Tracheal epithelial cell (primary cell): ENCODE data around the gene TCEAL8. TPM values are rescaled to one million over a fixed set of nuclear protein-coding genes. Genes with fewer than 3 reads are reported as not detected.

Experiments used
- total RNA-seq: library from RNA; depleted of rRNA; stranded (reverse); fragments of >200 nt; gene quantifications from 2 replicates; pipeline ENCODE4 v1.2.1, GENCODE V29; 2014

The TCEAL8 gene, protein sequence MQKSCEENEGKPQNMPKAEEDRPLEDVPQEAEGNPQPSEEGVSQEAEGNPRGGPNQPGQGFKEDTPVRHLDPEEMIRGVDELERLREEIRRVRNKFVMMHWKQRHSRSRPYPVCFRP
- 61.7 and 84.8 TPM in 2 replicates for total RNA-seq

DNA sequence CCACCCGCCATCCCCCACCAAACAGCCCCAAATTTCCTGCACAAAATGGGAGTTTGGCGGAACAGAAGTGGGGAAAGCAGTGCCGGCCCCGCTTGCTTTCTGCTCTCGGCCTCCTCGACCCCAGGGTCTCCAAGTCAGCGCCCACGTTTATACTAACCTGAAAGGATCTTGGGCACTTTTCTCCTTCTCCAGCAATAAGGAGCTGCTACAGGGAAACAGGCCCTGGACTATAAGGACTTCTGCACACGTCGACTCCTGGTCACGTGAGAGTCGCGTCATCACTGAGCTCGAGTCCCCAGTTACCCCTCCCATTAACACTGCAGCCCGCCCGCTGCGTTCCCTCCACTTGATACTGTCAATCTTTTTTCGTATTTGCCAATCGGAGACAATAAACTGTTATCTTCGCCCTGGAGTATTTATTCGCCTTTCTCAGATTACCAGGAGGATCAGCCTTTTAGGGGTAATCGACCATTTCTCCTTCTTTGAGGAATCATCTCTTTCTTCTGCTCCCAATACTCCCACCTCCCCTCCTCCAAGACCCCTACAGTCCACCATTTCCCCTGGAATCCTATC lies at the start of gene TCEAL8:
TCEAL8 (minus strand) TSS at position 235 of the 573 bp plus-strand sequence. CDS start 1,176 bp downstream, outside the sequence.

DNA sequence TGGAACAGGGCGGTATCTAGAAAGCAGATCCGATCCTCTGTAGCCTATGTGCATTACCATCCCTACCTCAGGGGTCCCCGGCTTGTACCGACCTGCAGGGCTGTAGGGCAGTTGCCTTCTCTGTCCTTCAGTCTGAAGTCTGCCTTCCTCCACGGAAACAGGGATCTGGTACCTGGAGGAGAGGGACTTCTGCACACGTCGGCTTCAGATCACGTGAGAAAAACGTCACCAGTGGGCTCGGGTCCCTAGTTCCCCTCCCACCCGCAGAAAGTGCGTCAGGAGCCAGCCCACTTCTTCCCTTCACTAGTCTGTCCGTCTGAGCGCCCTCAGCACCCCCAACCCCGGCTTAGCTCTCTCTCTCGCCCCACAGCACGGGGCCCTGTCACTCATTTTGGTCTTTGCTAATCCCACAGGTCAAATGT lies 21.6 kb upstream of the TCEAL8 start, which contains the start of gene TCEAL5:
TCEAL5 (minus strand) TSS at position 170 of the 422 bp plus-strand sequence. CDS start 2,187 bp downstream, outside the sequence.

DNA sequence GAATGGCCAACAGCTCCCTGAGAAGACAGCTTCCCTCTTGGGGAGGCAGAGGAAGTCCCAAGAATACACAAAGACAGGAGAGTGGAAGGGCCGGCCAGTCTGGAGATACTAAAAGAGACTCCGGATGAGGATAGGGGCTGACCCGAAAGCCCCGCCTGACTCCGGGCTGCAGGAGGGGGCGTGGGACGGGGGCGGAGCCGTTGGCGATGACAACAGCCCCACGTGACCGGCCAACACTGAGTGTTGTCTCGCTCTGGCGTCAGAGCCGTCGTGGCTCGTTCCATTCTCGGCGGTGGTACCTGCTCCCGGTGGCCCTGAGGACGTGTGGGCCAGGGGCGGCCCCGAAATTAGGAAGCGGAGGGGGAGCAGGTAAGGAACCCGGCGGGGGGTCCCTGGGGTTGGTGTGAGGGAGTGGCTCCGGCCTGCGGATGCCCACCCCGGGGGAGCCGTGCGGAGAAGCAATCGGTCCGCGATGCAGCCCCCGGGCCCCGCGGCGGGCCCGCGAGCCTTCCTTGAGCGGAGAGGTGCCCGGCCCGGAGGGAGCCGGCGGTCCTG lies 40.0 kb downstream of the TCEAL8 start, which contains the start of gene BEX4:
BEX4 (plus strand) TSS at position 239 of the 555 bp plus-strand sequence. CDS start 1,046 bp downstream, outside the sequence.

Other genes with a start within 250 kb of the TCEAL8 start
- not detected in 2 replicates for gene BEX1, start 191.0 kb downstream of the TCEAL8 start, total RNA-seq
- gene NXF3, start 162.0 kb downstream of the TCEAL8 start, total RNA-seq = not detected in 2 replicates
- gene BEX4, start 40.0 kb downstream of the TCEAL8 start, total RNA-seq = 12.8 and 22.7 TPM in 2 replicates
- not detected in 2 replicates for gene TCEAL5, start 21.6 kb upstream of the TCEAL8 start, total RNA-seq
- 29.4 and 32.5 TPM in 2 replicates for gene BEX2, start 55.8 kb upstream of the TCEAL8 start, total RNA-seq
- gene TCEAL7, start 75.1 kb upstream of the TCEAL8 start, total RNA-seq = 3.9 and 4.0 TPM in 2 replicates
- gene TCEAL9, start 101.4 kb upstream of the TCEAL8 start, total RNA-seq = 35.4 and 50.8 TPM in 2 replicates
- 88.2 and 133 TPM in 2 replicates for gene BEX3, start 121.4 kb upstream of the TCEAL8 start, total RNA-seq